ENCODE results near the gene POLR1E.

The POLR1E gene

GRCh38 chr9:37451628-37452027, 34.1 kb upstream of the POLR1E start:
- Histone ChIP-seq H3K4me3 (no peak overlapping the region), H3K27ac (no peak overlapping the region)
- peak; percentile 22 for DNase-seq (ENCODE audit: low spot score)
- no peak for TF ChIP-seq CTCF (IDR thresholded peaks at IDR 0.05)

- TF ChIP-seq CTCF (IDR thresholded peaks at IDR 0.05) = no peak
- Histone ChIP-seq H3K27ac (no peak overlapping the region), H3K4me3 (no peak overlapping the region)
- peak; percentile 31 for DNase-seq (ENCODE audit: low spot score)
These were observed 33.1 kb upstream of the POLR1E start for GRCh38 chr9:37452611-37453010.

GRCh38 chr9:37453827-37454226, 31.9 kb upstream of the POLR1E start:
- DNase-seq (ENCODE audit: low spot score) = no peak
- TF ChIP-seq CTCF (IDR thresholded peaks at IDR 0.05) = no peak
- Histone ChIP-seq H3K27ac (no peak overlapping the region), H3K4me3 (no peak overlapping the region)

GRCh38 chr9:37454238-37454637, 31.5 kb upstream of the POLR1E start:
- TF ChIP-seq CTCF (IDR thresholded peaks at IDR 0.05) = no peak
- DNase-seq (ENCODE audit: low spot score) = no peak
- Histone ChIP-seq H3K27ac (no peak overlapping the region), H3K4me3 (no peak overlapping the region)

GRCh38 chr9:37455884-37456647, 29.7 kb upstream of the POLR1E start:
- no peak for TF ChIP-seq CTCF (IDR thresholded peaks at IDR 0.05)
- H3K4me3 ChIP-seq = no peak overlapping the region
- no peak for DNase-seq (ENCODE audit: low spot score)
- no peak overlapping the region for H3K27ac ChIP-seq

- TF ChIP-seq CTCF (IDR thresholded peaks at IDR 0.05) = no peak
- Histone ChIP-seq H3K4me3 (no peak overlapping the region), H3K27ac (no peak overlapping the region)
- DNase-seq (ENCODE audit: low spot score) = no peak
These were observed 28.9 kb upstream of the POLR1E start for GRCh38 chr9:37456817-37457216.

GRCh38 chr9:37464006-37464405, 21.7 kb upstream of the POLR1E start:
- Histone ChIP-seq H3K4me3 (peak overlapping the region; percentile 97), H3K27ac (peak overlapping the region; percentile 99 to 100)
- no peak for DNase-seq (ENCODE audit: low spot score)
- no peak for TF ChIP-seq CTCF (IDR thresholded peaks at IDR 0.05)
